Body of pancreas (tissue), 4 donors: ENCODE data around the gene PAPOLG.

Experiments used
- CTCF ChIP-seq, 7 experiments: fragments of 450-650 bp in 4 of 7; fragments of 200-600 bp in 3 of 7; sonication (generic) in 3 of 7; IDR thresholded peaks; one replicate each; pipeline ENCODE4 v1.5.1; 2016 to 2019; ENCODE audit warnings: antibody characterized with exemption in 7 of 7
- POLR2A ChIP-seq, 3 donors: fragments of 450-650 bp; IDR thresholded peaks; one replicate each; pipeline ENCODE4 v1.6.1; 2016; ENCODE audit warnings: antibody characterized with exemption in 3 of 3, mild to moderate bottlenecking in 2 of 3

GRCh38 chr2:60825666-60826065 lies 69.6 kb downstream of the PAPOLG start:
- TF ChIP-seq CTCF (IDR thresholded peaks at IDR 0.05) = no peak
- no peak for TF ChIP-seq POLR2A (IDR thresholded peaks at IDR 0.05)
